H1 (cell line): Measurements from ENCODE around the gene STARD8.

Experiments used
- CHD2 ChIP-seq: IDR thresholded peaks from 2 replicates; pipeline ENCODE4 v1.6.1; 2012; ENCODE audit warnings: low read length, improper control_type of control experiment
- EZH2 ChIP-seq: fragments of 200-600 bp; sonication (generic); IDR thresholded peaks from 2 replicates; pipeline ENCODE4 v1.7.1; 2012; ENCODE audit warnings: low read depth, mild to moderate bottlenecking, moderate library complexity, low read length, inconsistent platforms; ENCODE audit not compliant: severe bottlenecking
- FOSL1 ChIP-seq: IDR thresholded peaks from 2 replicates; pipeline ENCODE4 v1.6.1; 2011; ENCODE audit warnings: mild to moderate bottlenecking, low read depth, low read length, moderate library complexity; ENCODE audit not compliant: insufficient read depth
- PHF8 ChIP-seq: fragments of 200-600 bp; sonication (generic); conservative IDR thresholded peaks from 2 replicates; pipeline ENCODE4 v1.7.1; 2012; ENCODE audit warnings: low read depth, mild to moderate bottlenecking, inconsistent platforms, low read length, moderate library complexity
- SP2 ChIP-seq: IDR thresholded peaks from 2 replicates; pipeline ENCODE4 v1.6.1; 2012; ENCODE audit warnings: mild to moderate bottlenecking, low read length, inconsistent platforms

GRCh38 chrX:68694435-68695205 is 47.2 kb downstream of the STARD8 start:
- TF ChIP-seq EZH2 (no peak), PHF8 (no peak), FOSL1 (no peak), SP2 (no peak), CHD2 (no peak)
